ENCODE data around the gene PPP1R2.
"Not testable (repeated sequence)": the region's sequence is repeated elsewhere in the genome, so short reads cannot be mapped to it uniquely, and the experiment has no call there.

The PPP1R2 gene

DNA sequence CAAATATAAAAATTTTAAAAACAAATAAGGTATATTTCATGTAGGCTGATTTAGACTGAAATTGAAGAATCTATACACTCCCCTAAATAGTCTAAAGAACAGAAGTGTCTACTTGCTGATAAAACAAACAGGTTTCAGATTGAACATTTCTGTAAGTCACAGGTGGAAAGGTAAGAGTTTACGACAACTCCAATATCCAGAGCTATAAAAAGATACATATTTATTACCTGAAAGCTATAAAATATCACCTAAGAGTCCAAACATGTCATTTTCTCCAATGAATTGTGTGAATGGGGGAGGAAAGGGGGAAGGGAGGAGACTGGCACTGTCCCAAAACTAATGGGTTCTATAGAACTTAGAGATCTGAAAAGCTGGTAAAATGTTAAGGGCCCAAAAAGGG, 26.1 kb downstream of the PPP1R2 start:
- Histone ChIP-seq H3K18ac (ENCODE audit: low read length) (no peak overlapping the region), H3K79me1 (ENCODE audit: low read length) (no peaks in the 10 kb centered on the region), H3K9me3 (ENCODE audit: insufficient read depth, low read depth, low read length) (no peaks in the 10 kb centered on the region), H4K12ac (ENCODE audit: low read depth, low read length) (no peak overlapping the region), H3K4ac (ENCODE audit: low read depth, low read length) (no peak overlapping the region), H2AFZ (ENCODE audit: insufficient read depth, low read length, poor library complexity) (no peak overlapping the region), H3K36me3 (ENCODE audit: control insufficient read depth in 1 of 2, insufficient read depth in 2 of 2, low read length in 2 of 2) (peaks cover 1 to 2% of the 10 kb centered on the region in 2 experiments), H2BK120ac (ENCODE audit: insufficient read depth, low read length, poor library complexity) (no peak overlapping the region), H3K4me3 (ENCODE audit: low read depth, low read length) (no peak overlapping the region), H3K23ac (ENCODE audit: low read length) (no peak overlapping the region), H3K4me1 (ENCODE audit: control insufficient read depth in 1 of 2, insufficient read depth in 2 of 2, low read length in 2 of 2) (peaks cover 4 to 5% of the 10 kb centered on the region in 2 experiments), H3K27ac (ENCODE audit: low read depth, low read length) (no peak overlapping the region), H3K4me2 (ENCODE audit: low read length) (no peak overlapping the region), H3K79me2 (ENCODE audit: control insufficient read depth, insufficient read depth, low read length, poor library complexity) (no peaks in the 10 kb centered on the region), H3K9ac (ENCODE audit: low read length) (no peak overlapping the region), H2BK12ac (ENCODE audit: low read length) (no peak overlapping the region), H2BK5ac (ENCODE audit: low read depth, low read length, poor library complexity) (no peak overlapping the region), H3K14ac (ENCODE audit: low read length) (no peak overlapping the region), H2AK5ac (ENCODE audit: low read length) (no peak overlapping the region), H4K91ac (ENCODE audit: low read depth, low read length) (no peak overlapping the region), H4K8ac (ENCODE audit: low read depth, low read length) (no peak overlapping the region), H3K27me3 (ENCODE audit: insufficient read depth, low read length) (no peaks in the 10 kb centered on the region)
- no peak for DNase-seq
- WGBS (ENCODE audit: extremely low coverage, insufficient coverage, insufficient read length) = no CpG with 5 or more reads among the region's 1 CpG

DNA sequence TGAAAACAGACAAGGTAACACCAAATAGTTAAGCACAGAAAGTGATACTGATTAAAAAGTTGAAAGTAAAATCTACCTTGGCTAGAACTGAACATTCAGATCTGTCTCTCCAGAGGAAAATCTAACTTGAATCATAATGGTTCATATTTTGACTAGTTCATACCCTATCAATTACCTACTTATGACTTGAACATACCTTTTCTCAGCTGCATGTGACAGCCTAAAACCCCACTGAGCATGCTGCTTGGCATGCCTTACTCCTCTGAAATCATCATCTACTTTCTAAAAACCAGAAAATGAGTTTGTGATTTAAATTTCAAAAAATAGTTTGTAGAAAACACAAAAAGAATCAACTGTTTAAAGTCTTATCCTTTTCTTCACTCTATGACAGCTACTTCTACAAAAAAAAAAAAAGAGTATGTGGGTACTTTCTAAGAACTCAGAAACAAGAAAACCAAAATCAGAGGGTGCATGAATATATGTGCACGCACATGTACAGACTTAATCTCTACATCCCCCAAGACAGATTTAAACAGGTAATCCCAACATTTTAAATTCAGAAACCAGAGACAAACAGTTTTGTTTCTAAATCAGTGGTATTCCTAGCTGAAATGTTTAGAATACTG, 28.4 kb downstream of the PPP1R2 start:
- not testable (repeated sequence) for H4K91ac ChIP-seq (ENCODE audit: low read depth, low read length); H2BK120ac ChIP-seq (ENCODE audit: insufficient read depth, low read length, poor library complexity); H3K4ac ChIP-seq (ENCODE audit: low read depth, low read length); H3K4me2 ChIP-seq (ENCODE audit: low read length); H3K27ac ChIP-seq (ENCODE audit: low read depth, low read length); H3K14ac ChIP-seq (ENCODE audit: low read length); H3K9ac ChIP-seq (ENCODE audit: low read length); H3K23ac ChIP-seq (ENCODE audit: low read length); H3K9me3 ChIP-seq (ENCODE audit: insufficient read depth, low read depth, low read length); H3K18ac ChIP-seq (ENCODE audit: low read length); H3K4me1 ChIP-seq (ENCODE audit: control insufficient read depth in 1 of 2, insufficient read depth in 2 of 2, low read length in 2 of 2); H2BK12ac ChIP-seq (ENCODE audit: low read length); H4K12ac ChIP-seq (ENCODE audit: low read depth, low read length); H3K79me2 ChIP-seq (ENCODE audit: control insufficient read depth, insufficient read depth, low read length, poor library complexity); H3K27me3 ChIP-seq (ENCODE audit: insufficient read depth, low read length); DNase-seq; H3K36me3 ChIP-seq (ENCODE audit: control insufficient read depth in 1 of 2, insufficient read depth in 2 of 2, low read length in 2 of 2); H3K4me3 ChIP-seq (ENCODE audit: low read depth, low read length); H3K79me1 ChIP-seq (ENCODE audit: low read length); H2BK5ac ChIP-seq (ENCODE audit: low read depth, low read length, poor library complexity); H2AFZ ChIP-seq (ENCODE audit: insufficient read depth, low read length, poor library complexity); H2AK5ac ChIP-seq (ENCODE audit: low read length); H4K8ac ChIP-seq (ENCODE audit: low read depth, low read length)
- no CpG with 5 or more reads among the region's 1 CpG for WGBS (ENCODE audit: extremely low coverage, insufficient coverage, insufficient read length)

DNA sequence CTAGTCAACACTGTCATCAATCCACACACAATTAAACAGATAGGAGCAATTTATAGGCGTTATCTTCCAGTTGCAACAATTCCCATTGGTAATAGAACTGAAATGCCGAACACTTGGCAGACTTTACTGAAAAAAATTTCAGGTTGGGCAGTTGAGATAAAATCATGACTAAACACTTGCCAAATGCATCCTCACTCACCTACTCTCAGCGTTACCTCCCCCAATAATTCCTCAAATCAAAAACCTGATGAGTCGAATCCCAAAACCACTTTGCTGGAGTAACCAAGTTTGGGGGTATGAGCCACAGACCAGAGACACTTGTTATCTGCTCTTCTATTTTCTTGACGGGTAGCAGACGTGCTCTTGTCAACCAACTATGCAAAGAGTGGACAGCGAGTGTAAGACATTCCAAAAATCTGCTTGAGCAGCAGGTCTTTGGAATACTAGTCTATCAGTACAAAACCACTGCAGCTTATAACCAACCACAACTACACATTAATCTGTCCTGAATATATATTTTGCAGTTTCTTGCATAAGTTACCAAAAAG, 30.3 kb downstream of the PPP1R2 start:
- H2AK5ac ChIP-seq (ENCODE audit: low read length) = no peak overlapping the region
- no peak overlapping the region for H2BK120ac ChIP-seq (ENCODE audit: insufficient read depth, low read length, poor library complexity)
- H3K9me3 ChIP-seq (ENCODE audit: insufficient read depth, low read depth, low read length) = no peaks in the 10 kb centered on the region
- no peak overlapping the region for H2BK5ac ChIP-seq (ENCODE audit: low read depth, low read length, poor library complexity)
- H3K9ac ChIP-seq (ENCODE audit: low read length) = no peak overlapping the region
- no peak overlapping the region for H2BK12ac ChIP-seq (ENCODE audit: low read length)
- H3K14ac ChIP-seq (ENCODE audit: low read length) = no peak overlapping the region
- H2AFZ ChIP-seq (ENCODE audit: insufficient read depth, low read length, poor library complexity) = no peak overlapping the region
- H3K4ac ChIP-seq (ENCODE audit: low read depth, low read length) = no peak overlapping the region
- no peak overlapping the region for H3K27ac ChIP-seq (ENCODE audit: low read depth, low read length)
- H3K36me3 ChIP-seq (ENCODE audit: control insufficient read depth in 1 of 2, insufficient read depth in 2 of 2, low read length in 2 of 2) = peaks cover 0 to 2% of the 10 kb centered on the region in 2 experiments
- no peaks in the 10 kb centered on the region for H3K79me1 ChIP-seq (ENCODE audit: low read length)
- peaks cover 4 to 5% of the 10 kb centered on the region in 2 experiments for H3K4me1 ChIP-seq (ENCODE audit: control insufficient read depth in 1 of 2, insufficient read depth in 2 of 2, low read length in 2 of 2)
- H3K27me3 ChIP-seq (ENCODE audit: insufficient read depth, low read length) = no peaks in the 10 kb centered on the region
- WGBS (ENCODE audit: extremely low coverage, insufficient coverage, insufficient read length) = no CpG with 5 or more reads among the region's 7 CpGs
- H3K18ac ChIP-seq (ENCODE audit: low read length) = no peak overlapping the region
- no peak overlapping the region for H4K12ac ChIP-seq (ENCODE audit: low read depth, low read length)
- H3K23ac ChIP-seq (ENCODE audit: low read length) = no peak overlapping the region
- H3K4me3 ChIP-seq (ENCODE audit: low read depth, low read length) = no peak overlapping the region
- peak overlapping the region; percentile 30 for H3K4me2 ChIP-seq (ENCODE audit: low read length)
- H4K91ac ChIP-seq (ENCODE audit: low read depth, low read length) = no peak overlapping the region
- no peaks in the 10 kb centered on the region for H3K79me2 ChIP-seq (ENCODE audit: control insufficient read depth, insufficient read depth, low read length, poor library complexity)
- no peak overlapping the region for H4K8ac ChIP-seq (ENCODE audit: low read depth, low read length)
- DNase-seq = peak in 1 of 2 donors; percentile 0

DNA sequence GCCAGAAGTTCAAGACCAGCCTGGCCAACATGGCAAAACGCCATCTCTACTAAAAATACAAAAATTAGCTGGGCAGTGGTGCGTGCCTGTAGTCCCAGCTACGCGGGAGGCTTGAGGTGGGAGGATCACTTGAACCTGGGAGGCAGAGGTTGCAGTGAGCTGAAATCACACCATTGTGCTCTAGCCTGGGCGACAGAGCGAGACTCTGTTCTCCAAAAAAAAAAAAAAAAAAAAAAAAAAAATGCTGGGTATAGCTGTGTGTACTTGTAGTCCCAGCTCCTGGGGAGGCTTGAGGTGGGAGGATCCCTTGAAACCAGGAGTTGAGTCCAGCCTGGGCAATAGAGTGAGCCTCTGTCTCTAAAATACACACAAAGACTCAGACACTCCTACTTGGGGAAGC, 32.0 kb downstream of the PPP1R2 start:
- WGBS (ENCODE audit: extremely low coverage, insufficient coverage, insufficient read length) = no CpG with 5 or more reads among the region's 6 CpGs

More for the DNA sequence above, 32.0 kb downstream of the PPP1R2 start:
- Histone ChIP-seq H4K8ac (ENCODE audit: low read depth, low read length) (no peak overlapping the region), H4K91ac (ENCODE audit: low read depth, low read length) (no peak overlapping the region), H2AFZ (ENCODE audit: insufficient read depth, low read length, poor library complexity) (no peak overlapping the region), H2BK5ac (ENCODE audit: low read depth, low read length, poor library complexity) (no peak overlapping the region), H3K23ac (ENCODE audit: low read length) (no peak overlapping the region), H3K36me3 (ENCODE audit: control insufficient read depth in 1 of 2, insufficient read depth in 2 of 2, low read length in 2 of 2) (peaks cover 0 to 2% of the 10 kb centered on the region in 2 experiments), H3K4me1 (ENCODE audit: control insufficient read depth in 1 of 2, insufficient read depth in 2 of 2, low read length in 2 of 2) (peaks cover 4 to 5% of the 10 kb centered on the region in 2 experiments), H4K12ac (ENCODE audit: low read depth, low read length) (no peak overlapping the region), H3K27ac (ENCODE audit: low read depth, low read length) (no peak overlapping the region), H3K79me1 (ENCODE audit: low read length) (no peaks in the 10 kb centered on the region), H2BK120ac (ENCODE audit: insufficient read depth, low read length, poor library complexity) (no peak overlapping the region), H3K14ac (ENCODE audit: low read length) (no peak overlapping the region), H3K27me3 (ENCODE audit: insufficient read depth, low read length) (no peaks in the 10 kb centered on the region), H3K9ac (ENCODE audit: low read length) (no peak overlapping the region), H2BK12ac (ENCODE audit: low read length) (no peak overlapping the region), H3K4ac (ENCODE audit: low read depth, low read length) (no peak overlapping the region), H3K4me2 (ENCODE audit: low read length) (no peak overlapping the region), H3K9me3 (ENCODE audit: insufficient read depth, low read depth, low read length) (no peaks in the 10 kb centered on the region), H2AK5ac (ENCODE audit: low read length) (no peak overlapping the region), H3K79me2 (ENCODE audit: control insufficient read depth, insufficient read depth, low read length, poor library complexity) (no peaks in the 10 kb centered on the region), H3K4me3 (ENCODE audit: low read depth, low read length) (no peak overlapping the region), H3K18ac (ENCODE audit: low read length) (no peak overlapping the region)
- no peak for DNase-seq

Measured in trophoblast cell (in vitro differentiated cells and primary cell).